SW 1271 (cell line): ENCODE data around the gene SLC44A2.

ENCODE experiments used
- DNase-seq, 2 experiments: peaks; one replicate each; lab custom pipeline; 2025; lab: John Stamatoyannopoulos, UW

SLC44A2 gene

GRCh38 chr19:10615429-10616023 is 9.8 kb upstream of the SLC44A2 start:
- DNase-seq = no peak

- peak in 1 of 2 experiments; percentile 17 for DNase-seq
These were observed 7.8 kb upstream of the SLC44A2 start for GRCh38 chr19:10617409-10618121.

GRCh38 chr19:10618846-10619245 is 6.5 kb upstream of the SLC44A2 start:
- DNase-seq = no peak

- DNase-seq = no peak
These were observed 4.6 kb upstream of the SLC44A2 start for GRCh38 chr19:10620786-10621185.

GRCh38 chr19:10621966-10622365 is 3.4 kb upstream of the SLC44A2 start:
- DNase-seq = no peak

- no peak for DNase-seq
These were observed 768 bp upstream of the SLC44A2 start for GRCh38 chr19:10624585-10624984.

GRCh38 chr19:10625762-10626138 is 397 bp downstream of the SLC44A2 start:
- no peak for DNase-seq

GRCh38 chr19:10631874-10632273 is 6.5 kb downstream of the SLC44A2 start:
- DNase-seq = no peak

GRCh38 chr19:10634430-10634829 is 9.1 kb downstream of the SLC44A2 start:
- DNase-seq = no peak

- no peak for DNase-seq
These were observed 9.6 kb downstream of the SLC44A2 start for GRCh38 chr19:10634963-10635362.

GRCh38 chr19:10636304-10636972 is 11.1 kb downstream of the SLC44A2 start:
- DNase-seq = no peak

GRCh38 chr19:10637894-10638293 is 12.5 kb downstream of the SLC44A2 start:
- no peak for DNase-seq

GRCh38 chr19:10639836-10640235 is 14.5 kb downstream of the SLC44A2 start:
- no peak for DNase-seq

GRCh38 chr19:10640361-10640760 is 15.0 kb downstream of the SLC44A2 start:
- DNase-seq = no peak

GRCh38 chr19:10641248-10641647 is 15.9 kb downstream of the SLC44A2 start:
- DNase-seq = no peak

GRCh38 chr19:10642473-10643171 is 17.3 kb downstream of the SLC44A2 start:
- DNase-seq = no peak

GRCh38 chr19:10643172-10643967 is 18.0 kb downstream of the SLC44A2 start:
- no peak for DNase-seq

- no peak for DNase-seq
These were observed 18.6 kb downstream of the SLC44A2 start for GRCh38 chr19:10643968-10644259.

- DNase-seq = peak; percentile 48 to 70
These were observed 19.1 kb downstream of the SLC44A2 start for GRCh38 chr19:10644260-10645007.

- DNase-seq = no peak
These were observed 21.3 kb downstream of the SLC44A2 start for GRCh38 chr19:10646456-10647159.

GRCh38 chr19:10648360-10648759 is 23.0 kb downstream of the SLC44A2 start:
- no peak for DNase-seq
